ENCODE results near the gene ANKRD36B.
"Not testable (repeated sequence)": the region's sequence is repeated elsewhere in the genome, so short reads cannot be mapped to it uniquely, and the experiment has no call there.

Gene ANKRD36B

GRCh38 chr2:97548536-97548935 is 41.1 kb downstream of the ANKRD36B start:
- not testable (repeated sequence) for DNase-seq

GRCh38 chr2:97546711-97547110 is 43.0 kb downstream of the ANKRD36B start:
- DNase-seq, result no peak

- DNase-seq, result not testable (repeated sequence)
Observed at GRCh38 chr2:97544911-97545310, 44.8 kb downstream of the ANKRD36B start.

GRCh38 chr2:97525904-97526303 is 63.8 kb downstream of the ANKRD36B start:
- DNase-seq, result not testable (repeated sequence)

GRCh38 chr2:97523816-97524215 is 65.9 kb downstream of the ANKRD36B start:
- DNase-seq, result not testable (repeated sequence)

- not testable (repeated sequence) for DNase-seq
Observed at GRCh38 chr2:97522916-97523555, 66.6 kb downstream of the ANKRD36B start.

- DNase-seq, result not testable (repeated sequence)
Observed at GRCh38 chr2:97495651-97496050, 94.0 kb downstream of the ANKRD36B start.

GRCh38 chr2:97490141-97490540 is 99.5 kb downstream of the ANKRD36B start:
- peak; percentile 1 for DNase-seq

Data from RPMI8226 (cell line).